HG02840 (cell line): ENCODE data around the gene GRIN1.

Experiments used
- ATAC-seq: cut with Tn5 transposase; IDR thresholded peaks from one replicate; pipeline ENCODE4 v1.9.1; 2021; ENCODE audit warnings: mild to moderate bottlenecking, moderate library complexity, moderate number of reproducible peaks; ENCODE audit not compliant: unreplicated experiment, low FRiP score

The GRIN1 gene

DNA sequence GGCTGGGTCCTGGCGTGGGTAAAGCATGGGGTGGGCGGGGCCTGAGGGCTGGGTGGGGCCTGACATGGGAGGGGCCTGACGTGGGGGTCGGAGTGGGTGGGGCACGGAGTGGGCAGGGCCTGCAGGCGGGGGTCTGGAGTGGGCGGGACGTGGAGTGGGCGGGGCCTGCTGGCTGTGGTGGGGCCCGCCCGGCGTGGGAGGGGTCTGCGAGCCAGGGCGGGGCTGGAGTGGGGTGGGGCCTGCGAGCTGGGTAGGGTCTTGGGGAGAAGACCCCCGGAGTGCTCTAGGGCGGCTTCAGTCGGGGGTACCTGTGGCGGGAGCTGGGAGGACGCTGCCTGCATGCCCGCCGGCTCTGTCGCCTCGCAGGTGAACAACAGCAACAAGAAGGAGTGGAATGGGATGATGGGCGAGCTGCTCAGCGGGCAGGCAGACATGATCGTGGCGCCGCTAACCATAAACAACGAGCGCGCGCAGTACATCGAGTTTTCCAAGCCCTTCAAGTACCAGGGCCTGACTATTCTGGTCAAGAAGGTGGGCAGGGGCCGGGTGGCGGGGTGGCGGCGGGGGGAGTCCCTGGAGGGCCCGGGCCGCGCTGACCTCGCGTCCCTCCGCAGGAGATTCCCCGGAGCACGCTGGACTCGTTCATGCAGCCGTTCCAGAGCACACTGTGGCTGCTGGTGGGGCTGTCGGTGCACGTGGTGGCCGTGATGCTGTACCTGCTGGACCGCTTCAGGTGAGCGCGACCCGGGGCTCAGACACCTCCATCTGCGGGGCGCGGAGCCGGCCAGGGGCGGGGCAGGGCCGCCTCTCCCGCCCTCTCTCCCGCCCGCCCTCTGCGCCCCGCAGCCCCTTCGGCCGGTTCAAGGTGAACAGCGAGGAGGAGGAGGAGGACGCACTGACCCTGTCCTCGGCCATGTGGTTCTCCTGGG lies 22.9 kb downstream of the GRIN1 start:
- ATAC-seq, result no peak

DNA sequence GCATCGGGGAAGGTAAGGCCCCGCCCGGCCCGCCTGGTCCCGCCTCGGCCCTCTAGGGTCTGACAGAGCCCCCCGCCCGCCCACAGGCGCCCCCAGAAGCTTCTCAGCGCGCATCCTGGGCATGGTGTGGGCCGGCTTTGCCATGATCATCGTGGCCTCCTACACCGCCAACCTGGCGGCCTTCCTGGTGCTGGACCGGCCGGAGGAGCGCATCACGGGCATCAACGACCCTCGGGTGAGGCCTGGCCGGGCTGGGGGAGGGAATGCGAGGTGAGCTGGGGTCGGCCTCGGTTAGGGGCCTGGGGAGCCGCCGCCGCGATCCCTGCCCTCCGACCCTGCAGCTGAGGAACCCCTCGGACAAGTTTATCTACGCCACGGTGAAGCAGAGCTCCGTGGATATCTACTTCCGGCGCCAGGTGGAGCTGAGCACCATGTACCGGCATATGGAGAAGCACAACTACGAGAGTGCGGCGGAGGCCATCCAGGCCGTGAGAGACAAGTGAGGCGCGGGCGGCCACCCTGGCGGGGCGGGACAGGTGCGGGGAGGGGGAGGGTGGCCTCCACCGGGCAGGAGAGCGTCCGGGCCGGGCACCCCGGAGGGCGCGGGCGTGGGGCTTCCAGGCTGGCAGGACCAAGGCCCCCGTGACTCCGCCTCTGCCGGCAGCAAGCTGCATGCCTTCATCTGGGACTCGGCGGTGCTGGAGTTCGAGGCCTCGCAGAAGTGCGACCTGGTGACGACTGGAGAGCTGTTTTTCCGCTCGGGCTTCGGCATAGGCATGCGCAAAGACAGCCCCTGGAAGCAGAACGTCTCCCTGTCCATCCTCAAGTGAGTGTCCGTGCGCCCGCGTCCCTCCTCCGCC lies 23.8 kb downstream of the GRIN1 start:
- ATAC-seq, result no peak

DNA sequence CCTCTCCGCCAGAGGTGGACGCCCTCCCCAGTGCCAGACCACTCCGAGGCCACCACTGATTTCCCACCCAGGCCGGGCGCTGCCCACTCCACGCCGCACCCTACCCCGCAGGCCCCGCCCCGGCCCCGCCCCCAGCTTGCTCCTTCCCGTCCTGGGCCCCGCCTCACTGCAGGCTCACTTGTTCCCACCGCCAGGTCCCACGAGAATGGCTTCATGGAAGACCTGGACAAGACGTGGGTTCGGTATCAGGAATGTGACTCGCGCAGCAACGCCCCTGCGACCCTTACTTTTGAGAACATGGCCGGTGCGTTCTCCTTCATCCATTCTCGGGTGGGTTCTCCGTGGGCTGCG lies 24.4 kb downstream of the GRIN1 start:
- no peak for ATAC-seq

DNA sequence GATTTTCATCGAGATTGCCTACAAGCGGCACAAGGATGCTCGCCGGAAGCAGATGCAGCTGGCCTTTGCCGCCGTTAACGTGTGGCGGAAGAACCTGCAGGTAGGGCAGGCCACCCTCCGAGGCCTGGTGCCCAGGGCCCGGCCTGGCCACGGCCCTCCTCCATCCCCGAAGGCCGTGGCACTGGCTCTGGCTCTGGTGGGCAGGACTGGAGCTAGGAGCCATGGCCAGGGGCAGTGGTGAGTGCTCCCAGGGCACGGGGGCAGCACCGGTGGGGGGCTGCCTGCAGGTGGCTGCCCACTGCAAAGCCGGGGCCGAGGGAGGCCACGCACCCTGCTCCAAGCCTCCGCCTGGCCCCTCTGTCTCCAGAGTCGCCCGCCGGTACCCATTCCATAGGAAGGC lies 24.9 kb downstream of the GRIN1 start:
- no peak for ATAC-seq

DNA sequence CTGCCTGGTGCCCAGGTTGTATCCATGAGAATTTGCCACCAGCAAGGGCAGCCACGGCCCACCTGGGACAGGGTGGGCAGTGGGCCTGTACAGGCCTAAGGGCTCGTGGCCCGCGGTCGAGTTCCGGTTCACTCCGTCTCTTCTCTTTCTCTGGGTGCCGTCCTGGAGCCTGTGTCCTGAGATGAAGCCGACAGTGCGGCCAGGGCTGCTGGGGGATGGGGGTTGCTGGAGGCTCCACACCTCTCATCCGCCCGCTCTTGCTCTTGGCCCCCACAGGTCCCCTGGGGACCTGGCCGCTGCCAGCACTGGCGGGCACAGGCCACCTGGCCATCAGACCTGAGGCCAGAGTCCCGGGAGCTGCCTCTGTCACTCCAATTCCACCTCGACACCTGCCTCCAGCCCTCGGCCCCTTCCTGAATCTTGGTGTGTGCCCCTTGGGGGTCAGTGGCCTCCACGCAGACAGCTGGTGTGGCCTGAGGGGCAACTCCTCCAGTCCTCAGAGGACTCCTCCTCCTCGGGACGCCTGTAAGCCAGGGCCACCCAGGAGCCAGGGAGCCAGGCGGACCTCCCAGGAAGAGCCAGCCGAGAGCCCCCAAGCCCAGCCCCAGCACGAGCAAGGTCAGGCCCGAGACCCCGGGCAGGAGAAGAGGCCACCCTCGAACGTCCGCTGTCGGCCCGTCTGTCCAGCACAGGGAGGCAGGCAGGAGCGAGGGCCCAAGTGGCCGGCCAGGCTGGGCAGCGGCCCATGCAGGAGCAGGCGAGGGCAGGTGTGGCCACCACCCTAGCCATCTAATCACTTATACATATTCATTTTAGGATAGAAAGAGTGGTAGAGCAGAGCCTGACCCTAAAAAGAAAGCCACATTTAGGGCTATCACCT lies 25.7 kb downstream of the GRIN1 start:
- ATAC-seq, result no peak

DNA sequence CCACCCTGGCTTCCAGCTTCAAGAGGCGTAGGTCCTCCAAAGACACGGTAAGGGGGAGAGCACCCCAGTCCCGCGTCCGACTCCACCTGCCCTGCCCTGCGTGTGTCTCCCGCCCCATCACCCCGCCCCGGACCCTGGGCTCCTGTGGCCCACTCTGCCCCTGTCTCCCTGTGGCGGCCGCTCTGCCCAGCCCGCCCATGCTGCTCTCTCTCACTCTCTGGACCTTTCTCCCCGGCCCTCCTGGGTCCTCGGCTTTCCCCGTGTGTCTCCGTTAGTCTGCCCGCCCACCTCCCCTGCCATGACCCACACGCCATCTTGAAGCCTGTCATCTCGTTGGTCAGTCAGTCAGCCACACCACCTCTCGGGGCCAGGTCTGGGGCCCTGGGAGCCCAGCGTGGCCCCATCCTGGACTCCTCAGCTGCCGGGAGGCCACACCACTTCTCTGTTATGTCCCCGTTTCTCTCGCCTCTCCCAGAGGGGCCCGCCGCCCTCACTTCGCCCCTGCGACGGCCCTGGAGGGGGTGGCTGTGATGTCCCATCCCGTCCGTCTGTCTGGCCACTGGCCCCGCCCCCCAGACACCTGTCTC lies 26.4 kb downstream of the GRIN1 start:
- ATAC-seq, result no peak

DNA sequence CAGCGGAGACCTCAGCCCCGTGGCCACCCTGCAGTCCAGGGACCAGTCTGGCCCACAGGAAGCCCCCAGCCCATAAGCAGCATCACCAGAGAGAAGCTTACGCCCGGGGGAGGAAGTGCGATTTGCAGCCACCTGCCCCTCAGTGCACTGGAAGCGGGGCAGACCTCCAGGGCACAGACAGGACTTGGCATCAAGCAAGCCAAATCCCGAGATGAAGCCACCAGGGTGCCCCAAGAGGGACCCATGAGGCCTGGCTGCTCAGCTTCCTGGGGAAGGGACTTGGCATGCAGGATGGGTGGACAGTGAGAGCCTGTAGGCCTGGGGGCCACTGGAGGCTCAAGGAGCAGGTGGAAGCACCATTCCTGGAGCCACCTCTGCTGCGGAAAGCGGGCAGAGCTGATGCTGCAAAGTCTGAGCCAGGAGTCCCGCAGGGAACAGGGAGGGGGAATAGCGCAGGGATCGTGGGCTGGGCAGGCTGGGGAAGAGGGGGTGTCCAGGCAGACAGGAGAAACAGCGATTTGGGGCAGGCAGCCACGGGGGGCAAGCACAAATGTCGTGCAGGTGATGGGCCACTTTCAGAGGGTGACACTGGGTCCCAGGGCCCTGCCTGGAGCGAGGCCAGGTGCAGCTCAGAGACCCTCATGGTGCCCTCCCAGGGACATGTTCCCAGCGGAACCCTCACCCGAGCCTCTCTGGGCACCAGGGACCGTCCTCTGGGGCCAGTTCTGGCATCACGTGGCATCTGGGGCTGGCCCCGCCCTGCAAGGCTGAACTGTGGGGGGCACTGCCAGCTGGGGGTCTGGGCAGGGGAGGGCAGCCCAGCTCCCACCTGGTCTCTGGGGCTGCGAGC lies 27.7 kb downstream of the GRIN1 start:
- no peak for ATAC-seq

DNA sequence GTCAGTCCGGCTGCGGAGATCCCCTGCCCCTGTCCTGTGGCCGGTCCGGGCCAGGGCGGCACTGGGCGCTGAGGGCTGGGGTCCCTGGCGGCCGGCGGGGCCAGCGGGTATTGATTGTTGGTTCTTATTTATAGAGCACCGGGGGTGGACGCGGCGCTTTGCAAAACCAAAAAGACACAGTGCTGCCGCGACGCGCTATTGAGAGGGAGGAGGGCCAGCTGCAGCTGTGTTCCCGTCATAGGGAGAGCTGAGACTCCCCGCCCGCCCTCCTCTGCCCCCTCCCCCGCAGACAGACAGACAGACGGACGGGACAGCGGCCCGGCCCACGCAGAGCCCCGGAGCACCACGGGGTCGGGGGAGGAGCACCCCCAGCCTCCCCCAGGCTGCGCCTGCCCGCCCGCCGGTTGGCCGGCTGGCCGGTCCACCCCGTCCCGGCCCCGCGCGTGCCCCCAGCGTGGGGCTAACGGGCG lies 28.4 kb downstream of the GRIN1 start:
- no peak for ATAC-seq

DNA sequence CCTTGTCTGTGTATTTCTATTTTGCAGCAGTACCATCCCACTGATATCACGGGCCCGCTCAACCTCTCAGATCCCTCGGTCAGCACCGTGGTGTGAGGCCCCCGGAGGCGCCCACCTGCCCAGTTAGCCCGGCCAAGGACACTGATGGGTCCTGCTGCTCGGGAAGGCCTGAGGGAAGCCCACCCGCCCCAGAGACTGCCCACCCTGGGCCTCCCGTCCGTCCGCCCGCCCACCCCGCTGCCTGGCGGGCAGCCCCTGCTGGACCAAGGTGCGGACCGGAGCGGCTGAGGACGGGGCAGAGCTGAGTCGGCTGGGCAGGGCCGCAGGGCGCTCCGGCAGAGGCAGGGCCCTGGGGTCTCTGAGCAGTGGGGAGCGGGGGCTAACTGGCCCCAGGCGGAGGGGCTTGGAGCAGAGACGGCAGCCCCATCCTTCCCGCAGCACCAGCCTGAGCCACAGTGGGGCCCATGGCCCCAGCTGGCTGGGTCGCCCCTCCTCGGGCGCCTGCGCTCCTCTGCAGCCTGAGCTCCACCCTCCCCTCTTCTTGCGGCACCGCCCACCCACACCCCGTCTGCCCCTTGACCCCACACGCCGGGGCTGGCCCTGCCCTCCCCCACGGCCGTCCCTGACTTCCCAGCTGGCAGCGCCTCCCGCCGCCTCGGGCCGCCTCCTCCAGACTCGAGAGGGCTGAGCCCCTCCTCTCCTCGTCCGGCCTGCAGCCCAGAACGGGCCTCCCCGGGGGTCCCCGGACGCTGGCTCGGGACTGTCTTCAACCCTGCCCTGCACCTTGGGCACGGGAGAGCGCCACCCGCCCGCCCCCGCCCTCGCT lies 29.0 kb downstream of the GRIN1 start:
- ATAC-seq, result no peak

DNA sequence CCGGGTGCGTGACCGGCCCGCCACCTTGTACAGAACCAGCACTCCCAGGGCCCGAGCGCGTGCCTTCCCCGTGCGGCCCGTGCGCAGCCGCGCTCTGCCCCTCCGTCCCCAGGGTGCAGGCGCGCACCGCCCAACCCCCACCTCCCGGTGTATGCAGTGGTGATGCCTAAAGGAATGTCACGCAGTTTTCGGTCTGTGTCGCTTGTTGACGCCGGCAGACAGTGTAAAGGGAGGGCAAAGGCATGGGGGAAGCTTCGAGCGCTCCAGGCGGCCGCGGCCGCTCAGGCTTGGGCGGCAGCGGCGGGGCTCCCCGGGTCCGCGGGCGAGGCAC lies 29.6 kb downstream of the GRIN1 start:
- no peak for ATAC-seq

DNA sequence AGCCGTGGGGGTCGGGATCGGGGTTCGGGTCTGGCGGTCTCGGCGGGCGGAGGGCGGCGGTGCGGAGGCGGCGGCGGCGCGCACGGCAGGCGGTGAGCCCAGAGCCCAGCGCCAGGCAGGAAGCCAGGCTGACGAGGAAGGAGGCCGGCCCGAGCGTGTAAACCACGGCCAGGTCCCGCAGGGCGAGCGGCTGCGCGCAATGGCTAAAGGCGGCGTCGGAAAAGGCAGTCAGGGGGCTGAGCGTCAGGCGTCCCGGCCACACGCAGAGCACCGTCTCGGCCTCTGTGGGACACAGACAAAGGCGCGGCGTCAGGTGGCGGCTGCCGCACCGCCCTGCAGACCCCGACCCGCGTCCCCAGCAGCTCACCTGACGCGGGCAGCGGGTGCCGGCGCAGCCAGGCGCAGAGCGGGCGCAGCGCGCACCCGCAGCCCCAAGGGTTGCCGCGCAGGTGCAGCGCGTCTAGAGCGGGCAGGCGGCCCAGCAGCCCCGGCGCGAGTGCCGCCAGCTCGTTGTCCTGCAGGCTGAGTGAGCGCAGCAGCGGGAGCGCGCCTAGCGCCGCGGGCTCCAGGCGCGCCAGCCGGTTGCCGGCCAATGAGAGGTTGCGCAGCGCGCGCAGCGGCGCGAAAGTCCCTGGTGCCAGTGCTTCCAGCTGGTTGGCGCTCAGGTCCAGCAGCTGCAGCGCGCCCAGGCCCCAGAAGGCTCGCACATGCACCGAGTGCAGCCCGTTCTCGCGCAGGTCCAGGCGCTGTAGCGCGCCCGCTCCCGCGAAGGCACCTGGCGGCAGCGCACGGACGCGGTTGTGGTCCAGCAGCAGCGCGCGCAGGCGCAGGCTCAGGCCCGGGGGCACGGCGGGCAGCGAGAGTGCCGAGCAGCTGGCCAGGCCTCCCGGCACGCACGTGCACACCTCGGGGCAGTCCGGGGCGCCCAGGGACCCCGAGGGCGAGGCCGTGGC lies 30.2 kb downstream of the GRIN1 start:
- ATAC-seq, result no peak

DNA sequence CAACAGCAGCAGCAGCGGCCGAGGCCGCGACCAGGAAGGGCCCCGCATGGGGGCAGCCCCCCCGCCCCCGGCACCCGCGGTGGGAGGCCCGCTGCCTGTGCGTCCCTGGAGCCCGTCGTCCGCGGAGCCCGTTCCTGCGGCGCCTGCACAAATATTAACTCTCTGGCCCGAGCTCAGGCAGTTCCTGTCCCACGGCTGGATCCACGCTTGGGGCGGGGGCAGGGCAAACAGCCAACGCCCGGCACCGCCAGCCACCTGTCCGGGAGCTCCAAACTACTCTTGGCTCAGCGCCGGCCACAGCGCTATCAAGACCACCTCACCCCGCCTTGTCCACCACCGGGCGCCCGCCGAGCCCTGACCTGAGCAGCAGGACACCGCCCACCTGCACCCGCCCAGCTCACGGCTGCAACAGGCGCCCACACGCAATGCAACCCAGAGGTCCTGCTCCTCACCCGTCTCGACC lies 31.0 kb downstream of the GRIN1 start, which contains the start of gene LRRC26:
Gene LRRC26, minus strand, starts transcription at position 156 of the 463 bp plus-strand sequence. Its CDS starts 108 bp downstream, at position 48.
- ATAC-seq, result no peak

DNA sequence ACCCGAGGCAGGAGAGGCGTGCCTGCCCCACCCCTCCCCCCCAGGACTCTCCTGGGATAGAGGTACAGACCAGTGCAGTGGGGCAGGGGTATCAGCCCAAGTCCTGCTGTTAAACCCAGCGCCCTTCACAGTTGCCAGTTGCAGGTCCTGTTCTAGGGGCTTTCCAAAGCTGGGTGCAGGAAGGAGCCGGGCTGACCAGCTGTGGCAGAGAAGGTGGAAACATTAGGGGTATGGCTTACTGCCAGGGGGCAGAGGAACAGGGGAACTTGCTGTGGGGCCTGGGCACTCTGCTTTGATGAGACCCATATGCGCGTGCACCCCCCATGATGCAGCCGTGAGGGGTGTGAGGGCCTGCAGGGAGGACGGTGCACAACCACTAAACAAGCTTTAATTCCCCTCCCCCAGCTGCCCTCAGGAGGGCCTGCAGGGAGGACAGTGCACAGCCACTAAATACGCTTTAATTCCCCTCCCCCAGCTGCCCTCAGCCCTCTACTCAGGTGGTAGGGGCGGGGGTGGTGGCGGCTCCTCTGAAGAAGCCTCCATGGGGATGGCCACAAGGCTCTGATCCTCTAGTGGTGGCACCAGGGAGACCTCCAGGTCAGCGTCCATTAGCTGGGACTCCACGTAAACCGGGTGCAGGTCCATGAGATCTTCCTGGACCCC lies 31.7 kb downstream of the GRIN1 start:
- ATAC-seq, result no peak

DNA sequence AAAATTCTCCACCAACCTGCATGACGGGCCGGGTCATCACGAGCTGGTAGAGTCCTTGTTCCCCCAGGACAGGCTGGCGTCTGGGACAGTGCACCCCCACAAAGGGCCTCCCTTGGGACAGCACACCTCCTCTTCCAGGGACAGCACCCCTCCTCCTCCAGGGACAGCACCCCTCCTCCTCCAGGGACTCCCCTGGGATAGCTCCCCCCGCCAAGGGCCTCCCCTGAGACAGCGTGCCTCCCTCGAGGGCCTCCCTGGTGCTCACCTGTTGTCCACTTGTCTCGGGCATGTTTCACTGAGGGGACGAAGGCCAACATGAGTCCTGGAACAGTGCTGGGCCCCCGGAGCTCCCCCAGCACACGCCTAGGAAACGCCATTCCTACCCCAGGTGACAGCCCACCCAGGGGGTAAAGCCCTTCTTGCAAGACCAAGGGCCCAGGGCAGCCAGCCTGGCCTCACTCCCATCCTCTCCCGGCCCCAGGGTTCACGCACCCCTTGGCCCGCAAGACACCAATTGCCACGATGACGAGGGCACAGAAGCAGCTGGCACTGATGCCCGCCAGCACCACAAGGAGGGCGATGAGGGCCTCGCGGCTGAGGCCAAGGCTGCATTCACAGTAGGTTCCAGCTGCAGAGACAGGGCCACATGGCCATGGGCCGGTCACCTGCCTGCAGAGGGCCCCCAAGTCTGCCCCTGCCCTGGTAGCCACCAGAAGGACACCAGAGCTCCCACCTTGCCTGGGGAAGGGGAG lies 32.4 kb downstream of the GRIN1 start:
- no peak for ATAC-seq

DNA sequence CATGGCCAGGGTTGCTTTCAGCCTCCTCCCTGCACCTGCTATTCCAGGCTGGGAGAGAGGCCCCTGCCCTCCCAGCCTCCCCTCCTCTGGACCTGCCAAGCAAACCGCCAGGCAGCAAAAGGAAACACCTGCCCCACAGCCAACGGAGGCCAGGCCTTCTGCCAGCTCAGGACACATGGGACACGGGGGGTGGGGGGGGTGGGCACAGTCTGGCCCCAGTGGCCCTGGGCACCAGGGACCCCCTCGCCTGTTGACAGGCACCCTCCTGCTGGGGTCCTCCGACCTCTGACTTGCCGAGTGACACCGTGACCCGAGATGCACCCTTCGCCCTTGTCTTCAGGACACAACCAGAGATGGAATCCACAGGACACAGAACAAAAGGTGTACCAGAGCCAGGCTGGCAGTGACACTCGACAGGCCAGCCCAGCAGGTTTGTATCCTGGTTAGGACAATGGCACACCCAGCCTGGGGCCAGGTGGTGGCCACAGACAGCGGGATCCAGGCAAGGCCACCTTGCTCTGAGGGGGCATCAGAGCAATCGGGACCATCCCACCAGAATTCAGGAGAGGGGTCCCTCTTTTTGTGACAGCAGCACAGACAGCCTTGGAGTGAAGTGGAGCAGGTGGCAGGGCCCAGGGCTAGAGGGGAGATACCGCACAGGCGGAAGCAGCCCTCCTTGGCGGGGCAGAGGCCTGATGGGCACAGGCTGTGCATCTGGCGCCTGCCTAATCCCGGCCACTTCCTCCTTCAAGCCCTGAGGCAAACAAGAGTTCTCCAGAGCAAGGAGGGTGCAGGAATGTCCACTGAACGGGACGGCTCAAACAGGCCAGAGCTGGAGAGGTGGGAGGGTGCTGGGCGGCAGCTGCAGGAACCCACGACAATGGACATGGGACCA lies 34.2 kb downstream of the GRIN1 start:
- ATAC-seq, result no peak
